Naive B cell (primary cell): Measurements from ENCODE around the gene OAS3. TPM values are rescaled to one million over a fixed set of nuclear protein-coding genes. Genes with fewer than 3 reads are reported as not detected.

ENCODE experiments used
- ATAC-seq, 2 donors: fragments of 150-1000 bp; cut with Tn5 transposase; 2 replicates each; pipeline ENCODE4 v1.10.0; 2021; ENCODE audit warnings: low read depth in 2 of 2, mild to moderate bottlenecking in 2 of 2, moderate library complexity in 2 of 2
- DNase-seq: peaks from one replicate; pipeline ENCODE4 v3.0.0; 2022
- H3K27ac Mint-ChIP-seq, 6 donors: one replicate each; pipeline ENCODE4 v1.8.0; 2020 to 2022; ENCODE audit warnings: mild to moderate bottlenecking in 6 of 6, mixed read lengths in 6 of 6, moderate library complexity in 5 of 6, inconsistent platforms in 2 of 6
- H3K27me3 Mint-ChIP-seq, 3 donors: one replicate each; pipeline ENCODE4 v1.8.0; 2021 to 2022; ENCODE audit warnings: mixed read lengths in 3 of 3, mild to moderate bottlenecking in 1 of 3
- H3K36me3 Mint-ChIP-seq, 2 donors: one replicate each; pipeline ENCODE4 v1.8.0; 2020 to 2022; ENCODE audit warnings: mixed read lengths in 2 of 2, inconsistent platforms in 1 of 2, mild to moderate bottlenecking in 1 of 2
- H3K4me1 Mint-ChIP-seq, 3 donors: one replicate each; pipeline ENCODE4 v1.8.0; 2020 to 2022; ENCODE audit warnings: mixed read lengths in 3 of 3, inconsistent platforms in 1 of 3, mild to moderate bottlenecking in 1 of 3, moderate library complexity in 1 of 3
- H3K4me3 Mint-ChIP-seq, 8 donors: one replicate each; pipeline ENCODE4 v1.8.0; 2020 to 2022; ENCODE audit warnings: mild to moderate bottlenecking in 8 of 8, mixed read lengths in 8 of 8, moderate library complexity in 8 of 8, inconsistent platforms in 2 of 8
- H3K9me3 Mint-ChIP-seq, 7 donors: one replicate each; pipeline ENCODE4 v1.8.0; 2020 to 2022; ENCODE audit warnings: mixed read lengths in 7 of 7, mild to moderate bottlenecking in 5 of 7, inconsistent platforms in 2 of 7, moderate library complexity in 1 of 7
- polyA plus RNA-seq, 6 donors: library from polyadenylated mRNA; unstranded; fragments of 300-500 nt; fragmentation: Illumina TruSeq; gene quantifications; one replicate each; pipeline ENCODE4 v1.2.3, GENCODE V29; 2021; ENCODE audit warnings: low read depth in 6 of 6

The OAS3 gene
- polyA plus RNA-seq, 6 donors from 2014 or later, result 2.9 to 8.6 (median 6.9) TPM

GRCh38 chr12:112930350-112930749, 7.9 kb upstream of the OAS3 start:
- ATAC-seq (no peak), DNase-seq (no peak)
- Mint-ChIP-seq H3K9me3 (peaks cover 0 to 9% (median 4%) of the 10 kb centered on the region in 7 donors), H3K4me1 (peaks cover 6 to 23% (median 17%) of the 10 kb centered on the region in 3 donors), H3K27me3 (no peaks in the 10 kb centered on the region), H3K27ac (peak overlapping the region in 2 of 6 donors; percentile 68 to 76), H3K36me3 (peaks cover 0 to 6% of the 10 kb centered on the region in 2 donors), H3K4me3 (peak overlapping the region in 1 of 8 donors; percentile 53)

GRCh38 chr12:112932485-112933128, 5.7 kb upstream of the OAS3 start:
- H3K27me3 Mint-ChIP-seq, result no peaks in the 10 kb centered on the region
- peaks cover 0 to 6% of the 10 kb centered on the region in 2 donors for H3K36me3 Mint-ChIP-seq
- no peak overlapping the region for H3K4me3 Mint-ChIP-seq
- ATAC-seq (no peak), DNase-seq (no peak)
- H3K9me3 Mint-ChIP-seq, result peaks cover 0 to under 1% (median 0%) of the 10 kb centered on the region in 7 donors
- peaks cover 4 to 13% (median 7%) of the 10 kb centered on the region in 3 donors for H3K4me1 Mint-ChIP-seq
- H3K27ac Mint-ChIP-seq, result peak overlapping the region in 1 of 6 donors; percentile 34

- ATAC-seq (no peak), DNase-seq (no peak)
- no peaks in the 10 kb centered on the region for H3K9me3 Mint-ChIP-seq
- H3K27ac Mint-ChIP-seq, result no peak overlapping the region
- H3K4me1 Mint-ChIP-seq, result peaks cover 9 to 17% (median 11%) of the 10 kb centered on the region in 3 donors
- H3K27me3 Mint-ChIP-seq, result no peaks in the 10 kb centered on the region
- H3K36me3 Mint-ChIP-seq, result peaks cover 0 to 6% of the 10 kb centered on the region in 2 donors
- H3K4me3 Mint-ChIP-seq, result no peak overlapping the region
These were observed 5.2 kb upstream of the OAS3 start for GRCh38 chr12:112933129-112933505.

GRCh38 chr12:112936264-112936663, 2.0 kb upstream of the OAS3 start:
- H3K36me3 Mint-ChIP-seq, result no peaks in the 10 kb centered on the region
- peak overlapping the region in 3 of 6 donors; percentile 46 to 83 (median 63) for H3K27ac Mint-ChIP-seq
- H3K9me3 Mint-ChIP-seq, result no peaks in the 10 kb centered on the region
- H3K4me1 Mint-ChIP-seq, result peaks cover 24 to 33% (median 31%) of the 10 kb centered on the region in 3 donors
- peak overlapping the region in 1 of 8 donors; percentile 37 for H3K4me3 Mint-ChIP-seq
- H3K27me3 Mint-ChIP-seq, result no peaks in the 10 kb centered on the region
- no peak for DNase-seq
- ATAC-seq, result no peak

- Mint-ChIP-seq H3K36me3 (no peaks in the 10 kb centered on the region), H3K27ac (peak overlapping the region in 2 of 6 donors; percentile 44 to 46), H3K9me3 (no peaks in the 10 kb centered on the region), H3K4me3 (peak overlapping the region in 6 of 8 donors; percentile 1 to 88 (median 64)), H3K4me1 (peaks cover 24 to 33% (median 31%) of the 10 kb centered on the region in 3 donors), H3K27me3 (no peaks in the 10 kb centered on the region)
- ATAC-seq, result no peak
- no peak for DNase-seq
These were observed 1.3 kb upstream of the OAS3 start for GRCh38 chr12:112936927-112937326.

- Mint-ChIP-seq H3K9me3 (no peaks in the 10 kb centered on the region), H3K27ac (peak overlapping the region in 4 of 6 donors; percentile 68 to 94 (median 90)), H3K4me1 (peaks cover 24 to 33% (median 29%) of the 10 kb centered on the region in 3 donors), H3K4me3 (peak overlapping the region; percentile 78 to 97 (median 88)), H3K27me3 (no peaks in the 10 kb centered on the region), H3K36me3 (no peaks in the 10 kb centered on the region)
- DNase-seq (no peak), ATAC-seq (no peak)
These were observed 477 bp downstream of the OAS3 start for GRCh38 chr12:112938751-112939150.

GRCh38 chr12:112939761-112940381, 1.6 kb downstream of the OAS3 start:
- no peaks in the 10 kb centered on the region for H3K9me3 Mint-ChIP-seq
- ATAC-seq (peak; percentile 81 to 83), DNase-seq (peak; percentile 58)
- peak overlapping the region; percentile 73 to 96 (median 88) for H3K4me3 Mint-ChIP-seq
- peaks cover 8 to 9% of the 10 kb centered on the region in 2 donors for H3K36me3 Mint-ChIP-seq
- peaks cover 24 to 33% (median 29%) of the 10 kb centered on the region in 3 donors for H3K4me1 Mint-ChIP-seq
- no peaks in the 10 kb centered on the region for H3K27me3 Mint-ChIP-seq
- peak overlapping the region in 4 of 6 donors; percentile 68 to 89 (median 84) for H3K27ac Mint-ChIP-seq

GRCh38 chr12:112941528-112942335, 3.5 kb downstream of the OAS3 start:
- no peaks in the 10 kb centered on the region for H3K9me3 Mint-ChIP-seq
- H3K36me3 Mint-ChIP-seq, result peaks cover 14 to 16% of the 10 kb centered on the region in 2 donors
- no peaks in the 10 kb centered on the region for H3K27me3 Mint-ChIP-seq
- ATAC-seq (no peak), DNase-seq (no peak)
- peak overlapping the region in 1 of 6 donors; percentile 16 for H3K27ac Mint-ChIP-seq
- H3K4me3 Mint-ChIP-seq, result no peak overlapping the region
- H3K4me1 Mint-ChIP-seq, result peaks cover 24 to 29% (median 25%) of the 10 kb centered on the region in 3 donors

- peaks cover 19 to 27% (median 25%) of the 10 kb centered on the region in 3 donors for H3K4me1 Mint-ChIP-seq
- no peak for ATAC-seq
- H3K4me3 Mint-ChIP-seq, result no peak overlapping the region
- H3K27ac Mint-ChIP-seq, result peak overlapping the region in 1 of 6 donors; percentile 33
- no peak for DNase-seq
- H3K27me3 Mint-ChIP-seq, result no peaks in the 10 kb centered on the region
- no peaks in the 10 kb centered on the region for H3K9me3 Mint-ChIP-seq
- peaks cover 16 to 20% of the 10 kb centered on the region in 2 donors for H3K36me3 Mint-ChIP-seq
These were observed 4.3 kb downstream of the OAS3 start for GRCh38 chr12:112942572-112942971.

GRCh38 chr12:112944024-112944690, 5.9 kb downstream of the OAS3 start:
- no peak overlapping the region for H3K27ac Mint-ChIP-seq
- H3K4me1 Mint-ChIP-seq, result peaks cover 10 to 15% (median 13%) of the 10 kb centered on the region in 3 donors
- no peaks in the 10 kb centered on the region for H3K27me3 Mint-ChIP-seq
- ATAC-seq (no peak), DNase-seq (no peak)
- peaks cover 16 to 20% of the 10 kb centered on the region in 2 donors for H3K36me3 Mint-ChIP-seq
- no peak overlapping the region for H3K4me3 Mint-ChIP-seq
- H3K9me3 Mint-ChIP-seq, result no peaks in the 10 kb centered on the region

GRCh38 chr12:112945515-112945914, 7.2 kb downstream of the OAS3 start:
- peaks cover 0 to 1% (median 0%) of the 10 kb centered on the region in 3 donors for H3K4me1 Mint-ChIP-seq
- peaks cover 20 to 25% of the 10 kb centered on the region in 2 donors for H3K36me3 Mint-ChIP-seq
- no peak overlapping the region for H3K4me3 Mint-ChIP-seq
- H3K27ac Mint-ChIP-seq, result no peak overlapping the region
- ATAC-seq (no peak), DNase-seq (no peak)
- no peaks in the 10 kb centered on the region for H3K27me3 Mint-ChIP-seq
- H3K9me3 Mint-ChIP-seq, result no peaks in the 10 kb centered on the region

GRCh38 chr12:112946236-112947000, 8.1 kb downstream of the OAS3 start:
- no peak overlapping the region for H3K27ac Mint-ChIP-seq
- DNase-seq (no peak), ATAC-seq (no peak)
- H3K4me1 Mint-ChIP-seq, result no peaks in the 10 kb centered on the region
- H3K4me3 Mint-ChIP-seq, result no peak overlapping the region
- H3K9me3 Mint-ChIP-seq, result peaks cover 0 to 4% (median 0%) of the 10 kb centered on the region in 7 donors
- peaks cover 25 to 26% of the 10 kb centered on the region in 2 donors for H3K36me3 Mint-ChIP-seq
- no peaks in the 10 kb centered on the region for H3K27me3 Mint-ChIP-seq
